HepG2 (cell line): Measurements from ENCODE around the gene GRIK2. TPM values are rescaled to one million over a fixed set of nuclear protein-coding genes. Genes with fewer than 3 reads are reported as not detected.

ENCODE experiments used
- ATAC-seq: fragments of 200-7000 bp; cut with Tn5 transposase; 3 replicates; pipeline ENCODE4 v1.9.1; 2020; ENCODE audit warnings: mild to moderate bottlenecking, moderate library complexity
- BruUV-seq: library from RNA; stranded (reverse); fragments of 400-500 nt; replicated peaks from 2 replicates; lab custom pipeline; 2021; lab: Mats Ljungman, UMichigan
- CTCF ChIA-PET: fragments of 300-600 bp; formaldehyde crosslinking; extraction: SDS; loops from one replicate; lab custom pipeline; 2021; ENCODE audit warnings: low total read pairs, inconsistent platforms, low intra/inter-chr PET ratio; lab: Yijun Ruan, JAX
- POLR2A ChIA-PET: fragments of 350-600 bp; sonication (Branson Sonifier 250); formaldehyde crosslinking; loops from one replicate; lab custom pipeline; 2020; ENCODE audit warnings: antibody characterized with exemption, inconsistent platforms; lab: Yijun Ruan, JAX
- DNase-seq: peaks from one replicate; pipeline ENCODE4 v3.0.0-alpha.2; 2015; ENCODE audit warnings: low spot score
- FAIRE-seq: peaks from 3 replicates; lab custom pipeline; 2011; peaks lifted over from hg19 to GRCh38; lab: Jason Lieb, UNC
- H2AFZ ChIP-seq: one replicate; pipeline ENCODE4 v1.6.1; 2011; ENCODE audit warnings: low read length, inconsistent platforms
- H3K27ac ChIP-seq: fragments of 300-600 bp; 3 replicates; pipeline ENCODE4 v1.8.0; 2011; ENCODE audit warnings: mixed run types, mild to moderate bottlenecking, mixed read lengths, low read length, inconsistent platforms; ENCODE audit not compliant: insufficient read depth; ENCODE audit errors: extremely low read length
- H3K27me3 ChIP-seq, 2 experiments: fragments of 200-600 bp in 1 of 2; 2 replicates in 1 of 2; 3 replicates in 1 of 2; pipeline versions ENCODE4 v1.6.0 to v1.8.0; 2011; ENCODE audit warnings: low read length in 2 of 2, mild to moderate bottlenecking in 2 of 2, moderate library complexity in 2 of 2, inconsistent platforms in 1 of 2; ENCODE audit not compliant: insufficient read depth in 2 of 2, control insufficient read depth in 1 of 2
- H3K36me3 ChIP-seq, 2 experiments: fragments of 200-600 bp in 1 of 2; replicated peaks in 1 of 2; 2 replicates in 1 of 2; 3 replicates in 1 of 2; pipeline versions ENCODE4 v1.5.1 to v1.8.0; 2011; ENCODE audit warnings: low read length in 2 of 2, inconsistent platforms in 1 of 2; ENCODE audit not compliant: insufficient read depth in 2 of 2, control insufficient read depth in 1 of 2
- H3K4me1 ChIP-seq: 2 replicates; pipeline ENCODE4 v1.5.1; 2012; ENCODE audit warnings: low read length, inconsistent platforms; ENCODE audit not compliant: insufficient read depth
- H3K4me2 ChIP-seq: 2 replicates; pipeline ENCODE4 v1.6.0; 2011; ENCODE audit warnings: low read depth, low read length, inconsistent platforms
- H3K4me3 ChIP-seq, 3 experiments: fragments of 200-600 bp in 1 of 3; sonication (generic), shearing (Covaris generic) in 1 of 3; replicated peaks in 1 of 3; 2 replicates each; pipeline ENCODE4 v1.5.1; 2011 to 2016; ENCODE audit warnings: low read length in 3 of 3, inconsistent platforms in 2 of 3, low read depth in 2 of 3, mild to moderate bottlenecking in 2 of 3, control low read depth in 1 of 3, mixed read lengths in 1 of 3; ENCODE audit not compliant: insufficient read depth in 1 of 3
- H3K79me2 ChIP-seq: one replicate; pipeline ENCODE4 v1.6.1; 2011; ENCODE audit warnings: low read length, inconsistent platforms; ENCODE audit not compliant: insufficient read depth
- H3K9ac ChIP-seq: 2 replicates; pipeline ENCODE4 v1.6.0; 2011; ENCODE audit warnings: mild to moderate bottlenecking, low read depth, low read length, inconsistent platforms; ENCODE audit not compliant: insufficient read depth
- H3K9me3 ChIP-seq: 2 replicates; pipeline ENCODE4 v1.5.1; 2012; ENCODE audit warnings: mild to moderate bottlenecking, low read length
- H4K20me1 ChIP-seq: 2 replicates; pipeline ENCODE4 v1.6.0; 2011; ENCODE audit warnings: inconsistent platforms, mild to moderate bottlenecking, low read length, moderate library complexity; ENCODE audit not compliant: insufficient read depth
- GPBP1L1 ChIP-seq: sonication (generic); formaldehyde crosslinking; IDR thresholded peaks from 2 replicates; pipeline ENCODE4 v1.5.0; 2020; ENCODE audit warnings: mild to moderate bottlenecking, missing genetic modification reagents
- MXI1 ChIP-seq: IDR thresholded peaks from 3 replicates; pipeline ENCODE4 v1.6.1; 2012; ENCODE audit warnings: low read depth, low read length, inconsistent platforms, borderline replicate concordance
- PRDM15 ChIP-seq: sonication (generic); formaldehyde crosslinking; IDR thresholded peaks from 2 replicates; pipeline ENCODE4 v1.4.0; 2020; ENCODE audit warnings: missing genetic modification reagents
- RAD21 ChIP-seq: fragments of 450-650 bp; formaldehyde crosslinking; IDR thresholded peaks from 2 replicates; pipeline ENCODE4 v1.5.0; 2020; ENCODE audit warnings: mild to moderate bottlenecking
- ZNF878 ChIP-seq: sonication (generic); formaldehyde crosslinking; IDR thresholded peaks from 2 replicates; pipeline ENCODE4 v1.8.1; 2023; ENCODE audit warnings: mild to moderate bottlenecking, missing genetic modification reagents, moderate library complexity
- ZSCAN30 ChIP-seq: sonication (generic); formaldehyde crosslinking; IDR thresholded peaks from 2 replicates; pipeline ENCODE4 v1.5.0; 2020; ENCODE audit warnings: mild to moderate bottlenecking, missing genetic modification reagents
- WGBS: methylation state at CpG from one replicate; pipeline ENCODE4 v1.1.6; 2017; ENCODE audit warnings: low lambda C conversion rate; 5-methylcytosine and 5-hydroxymethylcytosine counted together
- in situ Hi-C: cut with HindIII; loops from 2 replicates; pipeline ENCODE4 v1.10.0; 2017; ENCODE audit warnings: low pct_unique_long_range_greater_than_20kb; ENCODE audit not compliant: extremely low pct_ligation_motif_present
- intact Hi-C: fragments of 100-400 bp; cut with micrococcal nuclease; formaldehyde crosslinking; loops from one replicate; pipeline ENCODE4 v1.10.0; 2022; ENCODE audit not compliant: unreplicated experiment
- polyA plus RNA-seq, 8 experiments: library from polyadenylated mRNA; depleted of rRNA in 3 of 8; stranded (reverse) in 7 of 8; unstranded in 1 of 8; fragments of >200 nt; fragmentation: Illumina TruSeq in 4 of 8; extraction: Trizol in 4 of 8; gene quantifications; 2 replicates each; pipeline versions ENCODE4 v1.2.1 to v1.2.3, GENCODE V29; 2011 to 2016; ENCODE audit warnings: low read depth in 4 of 8, missing spikeins in 1 of 8, mixed read lengths in 1 of 8; ENCODE audit not compliant: insufficient read depth in 1 of 8
- total RNA-seq, 5 experiments: library from RNA; depleted of rRNA; stranded (reverse); fragments of >200 nt; fragmentation: Illumina TruSeq; extraction: Trizol; gene quantifications; 2 replicates each; pipeline ENCODE4 v1.2.3, GENCODE V29; 2016; ENCODE audit warnings: low read depth in 1 of 5
- TF ChIP-seq, protein P1 (sequence below): sonication (generic); formaldehyde crosslinking; IDR thresholded peaks from 2 replicates; pipeline ENCODE4 v1.4.0; 2020; ENCODE audit warnings: missing genetic modification reagents
- TF ChIP-seq, protein P2 (sequence below): sonication (generic); formaldehyde crosslinking; IDR thresholded peaks from 2 replicates; pipeline ENCODE4 v1.4.0; 2020; ENCODE audit warnings: missing genetic modification reagents, borderline replicate concordance
- TF ChIP-seq, protein P3 (sequence below): IDR thresholded peaks from 2 replicates; pipeline ENCODE4 v1.6.1; 2016; ENCODE audit warnings: low read depth
- TF ChIP-seq, protein P4 (sequence below): sonication (generic); formaldehyde crosslinking; IDR thresholded peaks from 2 replicates; pipeline ENCODE4 v1.4.0; 2020; ENCODE audit warnings: missing genetic modification reagents, low read depth, mild to moderate bottlenecking, borderline replicate concordance

The GRIK2 gene
- total and polyA plus RNA-seq, 2 of the 13 experiments (the other 11 are each of a cell fraction or from before 2014, with no cell fraction given), result not detected

GRCh38 chr6:101940391-101940790 lies 546.9 kb downstream of the GRIK2 start (continued):
- TF ChIP-seq, protein P1, sequence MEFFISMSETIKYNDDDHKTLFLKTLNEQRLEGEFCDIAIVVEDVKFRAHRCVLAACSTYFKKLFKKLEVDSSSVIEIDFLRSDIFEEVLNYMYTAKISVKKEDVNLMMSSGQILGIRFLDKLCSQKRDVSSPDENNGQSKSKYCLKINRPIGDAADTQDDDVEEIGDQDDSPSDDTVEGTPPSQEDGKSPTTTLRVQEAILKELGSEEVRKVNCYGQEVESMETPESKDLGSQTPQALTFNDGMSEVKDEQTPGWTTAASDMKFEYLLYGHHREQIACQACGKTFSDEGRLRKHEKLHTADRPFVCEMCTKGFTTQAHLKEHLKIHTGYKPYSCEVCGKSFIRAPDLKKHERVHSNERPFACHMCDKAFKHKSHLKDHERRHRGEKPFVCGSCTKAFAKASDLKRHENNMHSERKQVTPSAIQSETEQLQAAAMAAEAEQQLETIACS (CRISPR knock-in tag), result no peak
- no peak for TF ChIP-seq GPBP1L1 (CRISPR knock-in tag)

- FAIRE-seq (no peak), DNase-seq (no peak), ATAC-seq (no peak)
- no peak overlapping the region for H2AFZ ChIP-seq
- no peak overlapping the region for H3K4me3 ChIP-seq
- in situ Hi-C loops, result no loop called here
- no peaks in the 10 kb centered on the region for H3K79me2 ChIP-seq
- H4K20me1 ChIP-seq, result no peaks in the 10 kb centered on the region
- H3K4me2 ChIP-seq, result no peak overlapping the region
- no peak overlapping the region for H3K9ac ChIP-seq
- H3K27me3 ChIP-seq, result no peaks in the 10 kb centered on the region
- no peak overlapping the region for H3K27ac ChIP-seq
- H3K4me1 ChIP-seq, result no peaks in the 10 kb centered on the region
- no peaks in the 10 kb centered on the region for H3K36me3 ChIP-seq
- POLR2A ChIA-PET, result no interaction called here
- intact Hi-C loops, result no loop called here
- CTCF ChIA-PET, result no interaction called here
- no TSS peak for BruUV-seq
- TF ChIP-seq PRDM15 (CRISPR knock-in tag) (no peak), MXI1 (no peak), RAD21 (CRISPR knock-in tag) (no peak), ZSCAN30 (CRISPR knock-in tag) (no peak), ZNF878 (no peak)
- TF ChIP-seq, protein P2, sequence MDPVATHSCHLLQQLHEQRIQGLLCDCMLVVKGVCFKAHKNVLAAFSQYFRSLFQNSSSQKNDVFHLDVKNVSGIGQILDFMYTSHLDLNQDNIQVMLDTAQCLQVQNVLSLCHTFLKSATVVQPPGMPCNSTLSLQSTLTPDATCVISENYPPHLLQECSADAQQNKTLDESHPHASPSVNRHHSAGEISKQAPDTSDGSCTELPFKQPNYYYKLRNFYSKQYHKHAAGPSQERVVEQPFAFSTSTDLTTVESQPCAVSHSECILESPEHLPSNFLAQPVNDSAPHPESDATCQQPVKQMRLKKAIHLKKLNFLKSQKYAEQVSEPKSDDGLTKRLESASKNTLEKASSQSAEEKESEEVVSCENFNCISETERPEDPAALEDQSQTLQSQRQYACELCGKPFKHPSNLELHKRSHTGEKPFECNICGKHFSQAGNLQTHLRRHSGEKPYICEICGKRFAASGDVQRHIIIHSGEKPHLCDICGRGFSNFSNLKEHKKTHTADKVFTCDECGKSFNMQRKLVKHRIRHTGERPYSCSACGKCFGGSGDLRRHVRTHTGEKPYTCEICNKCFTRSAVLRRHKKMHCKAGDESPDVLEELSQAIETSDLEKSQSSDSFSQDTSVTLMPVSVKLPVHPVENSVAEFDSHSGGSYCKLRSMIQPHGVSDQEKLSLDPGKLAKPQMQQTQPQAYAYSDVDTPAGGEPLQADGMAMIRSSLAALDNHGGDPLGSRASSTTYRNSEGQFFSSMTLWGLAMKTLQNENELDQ, result no peak
- TF ChIP-seq, protein P3, sequence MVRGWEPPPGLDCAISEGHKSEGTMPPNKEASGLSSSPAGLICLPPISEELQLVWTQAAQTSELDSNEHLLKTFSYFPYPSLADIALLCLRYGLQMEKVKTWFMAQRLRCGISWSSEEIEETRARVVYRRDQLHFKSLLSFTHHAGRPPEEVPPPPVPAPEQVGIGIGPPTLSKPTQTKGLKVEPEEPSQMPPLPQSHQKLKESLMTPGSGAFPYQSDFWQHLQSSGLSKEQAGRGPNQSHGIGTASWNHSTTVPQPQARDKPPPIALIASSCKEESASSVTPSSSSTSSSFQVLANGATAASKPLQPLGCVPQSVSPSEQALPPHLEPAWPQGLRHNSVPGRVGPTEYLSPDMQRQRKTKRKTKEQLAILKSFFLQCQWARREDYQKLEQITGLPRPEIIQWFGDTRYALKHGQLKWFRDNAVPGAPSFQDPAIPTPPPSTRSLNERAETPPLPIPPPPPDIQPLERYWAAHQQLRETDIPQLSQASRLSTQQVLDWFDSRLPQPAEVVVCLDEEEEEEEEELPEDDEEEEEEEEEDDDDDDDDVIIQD, result no peak
- TF ChIP-seq, protein P4, sequence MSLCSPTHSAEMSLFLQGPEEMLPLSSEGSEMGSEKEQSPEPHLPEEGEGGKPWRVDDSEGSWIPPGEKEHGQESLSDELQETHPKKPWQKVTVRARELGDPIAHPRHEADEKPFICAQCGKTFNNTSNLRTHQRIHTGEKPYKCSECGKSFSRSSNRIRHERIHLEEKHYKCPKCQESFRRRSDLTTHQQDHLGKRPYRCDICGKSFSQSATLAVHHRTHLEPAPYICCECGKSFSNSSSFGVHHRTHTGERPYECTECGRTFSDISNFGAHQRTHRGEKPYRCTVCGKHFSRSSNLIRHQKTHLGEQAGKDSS, result no peak
- WGBS, result 3% methylated on average over 2 of the region's 2 CpGs
- H3K9me3 ChIP-seq, result no peaks in the 10 kb centered on the region
Measured at GRCh38 chr6:101956961-101957360, 563.5 kb downstream of the GRIK2 start.
